Panc1 (cell line): Measurements from ENCODE around the gene TTC3. TPM values are rescaled to one million over a fixed set of nuclear protein-coding genes. Genes with fewer than 3 reads are reported as not detected.

Experiments
- ATAC-seq: fragments of 200-7000 bp; cut with Tn5 transposase; 2 replicates; pipeline ENCODE4 v1.9.1; 2020; ENCODE audit warnings: mild to moderate bottlenecking, moderate library complexity
- BruUV-seq: library from RNA; stranded (reverse); fragments of 400-500 nt; replicated peaks from 2 replicates; lab custom pipeline; 2021; lab: Mats Ljungman, UMichigan
- CTCF ChIA-PET: fragments of 300-600 bp; sonication (Branson Sonifier 250); formaldehyde crosslinking; loops from one replicate; lab custom pipeline; 2022; ENCODE audit warnings: antibody characterized with exemption; lab: Charles Lee
- POLR2A ChIA-PET: fragments of 300-600 bp; sonication (Branson Sonifier 250); formaldehyde crosslinking; loops from one replicate; lab custom pipeline; 2022; ENCODE audit warnings: antibody characterized with exemption; lab: Charles Lee
- DNase-seq: peaks from one replicate; pipeline ENCODE4 v3.0.0-alpha.2; 2010; ENCODE audit warnings: low read depth, low spot score
- H3K27ac ChIP-seq: 2 replicates; pipeline ENCODE4 v1.5.1; 2011; ENCODE audit warnings: mild to moderate bottlenecking, low read length, inconsistent platforms
- H3K27me3 ChIP-seq: fragments of 200-500 bp; sonication (Bioruptor generic); 2 replicates; pipeline ENCODE4 v1.6.0; 2014; ENCODE audit warnings: low read length, inconsistent platforms; ENCODE audit not compliant: control insufficient read depth, insufficient read depth
- H3K36me3 ChIP-seq: fragments of 200-500 bp; sonication (Bioruptor generic); 2 replicates; pipeline ENCODE4 v1.5.1; 2014; ENCODE audit warnings: inconsistent platforms, mild to moderate bottlenecking, low read length, moderate library complexity; ENCODE audit not compliant: control insufficient read depth, insufficient read depth
- H3K4me1 ChIP-seq: 2 replicates; pipeline ENCODE4 v1.5.1; 2011; ENCODE audit warnings: inconsistent platforms, mild to moderate bottlenecking, low read length, moderate library complexity; ENCODE audit not compliant: control insufficient read depth, insufficient read depth
- H3K4me3 ChIP-seq, 2 experiments: 2 replicates each; pipeline ENCODE4 v1.5.1; 2011 to 2012; ENCODE audit warnings: low read depth in 2 of 2, low read length in 2 of 2, mild to moderate bottlenecking in 2 of 2, inconsistent platforms in 1 of 2, moderate library complexity in 1 of 2
- H3K9me3 ChIP-seq: fragments of 200-500 bp; sonication (Bioruptor generic); 2 replicates; pipeline ENCODE4 v1.5.1; 2014; ENCODE audit warnings: low read depth, mild to moderate bottlenecking, inconsistent platforms, low read length, moderate library complexity; ENCODE audit not compliant: control insufficient read depth, insufficient read depth
- CTCF ChIP-seq: fragments of 450-650 bp; IDR thresholded peaks from 2 replicates; pipeline ENCODE4 v1.5.1; 2017; ENCODE audit warnings: mild to moderate bottlenecking
- POLR2AphosphoS5 ChIP-seq: IDR thresholded peaks from 2 replicates; pipeline ENCODE4 v1.6.1; 2012; ENCODE audit warnings: mild to moderate bottlenecking, low read depth, low read length, moderate library complexity
- REST ChIP-seq, 2 experiments: IDR thresholded peaks; 2 replicates each; pipeline ENCODE4 v1.6.1; 2011 to 2012; ENCODE audit warnings: low read depth in 2 of 2, control low read depth in 1 of 2, low read length in 1 of 2, mild to moderate bottlenecking in 1 of 2, moderate library complexity in 1 of 2; ENCODE audit not compliant: insufficient read depth in 1 of 2
- SIN3A ChIP-seq: IDR thresholded peaks from 2 replicates; pipeline ENCODE4 v1.6.1; 2012; ENCODE audit warnings: low read depth, mild to moderate bottlenecking, low read length, moderate library complexity, borderline replicate concordance; ENCODE audit not compliant: insufficient read depth
- TCF7L2 ChIP-seq: IDR thresholded peaks from 2 replicates; pipeline ENCODE4 v1.6.1; 2011; ENCODE audit warnings: mild to moderate bottlenecking, low read depth, low read length, inconsistent platforms
- in situ Hi-C: cut with HindIII; loops from 2 replicates; pipeline ENCODE4 v1.10.0; 2016; ENCODE audit warnings: low sequenced_read_pairs, low pct_unique_long_range_greater_than_20kb
- intact Hi-C: fragments of 100-400 bp; cut with micrococcal nuclease; formaldehyde crosslinking; loops from one replicate; pipeline ENCODE4 v1.10.0; 2022; ENCODE audit not compliant: unreplicated experiment
- total RNA-seq: library from RNA; stranded (reverse); gene quantifications from one replicate; pipeline ENCODE4 v1.2.1, GENCODE V29; 2021; ENCODE audit not compliant: unreplicated experiment

Gene TTC3
- total RNA-seq, 1 experiment from 2014 or later: 83.0 TPM

GRCh38 chr21:37241426-37241825, 168.4 kb downstream of the TTC3 start:
- Histone ChIP-seq H3K27me3 (no peaks in the 10 kb centered on the region), H3K36me3 (no peaks in the 10 kb centered on the region; the same call in 1 of the 2 replicates), H3K4me1 (no peaks in the 10 kb centered on the region), H3K4me3 (no peak overlapping the region), H3K9me3 (no peaks in the 10 kb centered on the region), H3K27ac (no peak overlapping the region)
- BruUV-seq: no TSS peak
- POLR2A ChIA-PET: no interaction called here
- DNase-seq (no peak), ATAC-seq (no peak)
- in situ Hi-C loops: no loop called here
- TF ChIP-seq CTCF (no peak), POLR2AphosphoS5 (no peak), SIN3A (no peak), REST (IDR thresholded peaks at IDR 0.05; ENCODE audit: insufficient read depth in 1 of 2, low read depth in 2 of 2, low read length in 1 of 2) (no peak), TCF7L2 (no peak)
- intact Hi-C loops: no loop called here
- CTCF ChIA-PET: no interaction called here

GRCh38 chr21:37243961-37244360, 170.9 kb downstream of the TTC3 start:
- Histone ChIP-seq H3K9me3 (no peaks in the 10 kb centered on the region), H3K27ac (no peak overlapping the region), H3K36me3 (no peaks in the 10 kb centered on the region), H3K4me1 (no peaks in the 10 kb centered on the region), H3K4me3 (no peak overlapping the region), H3K27me3 (no peaks in the 10 kb centered on the region)
- intact Hi-C loops (no loop called here), in situ Hi-C loops (no loop called here)
- CTCF ChIA-PET: no interaction called here
- DNase-seq (no peak), ATAC-seq (no peak)
- BruUV-seq: no TSS peak
- POLR2A ChIA-PET: interaction anchor here (1.3 kb wide), 1 partner anchor 121 kb away, joined by 4 read pairs; no protein-coding TSS in a partner anchor
- TF ChIP-seq CTCF: no peak
- no peak for TF ChIP-seq SIN3A
- TF ChIP-seq REST (IDR thresholded peaks at IDR 0.05; ENCODE audit: insufficient read depth in 1 of 2, low read depth in 2 of 2, low read length in 1 of 2): no peak
- TF ChIP-seq POLR2AphosphoS5: no peak
- no peak for TF ChIP-seq TCF7L2
